NCI-H2196 treated with DMSO at 0.1 percent for 48 hours (cell line): ENCODE results near the gene LARGE1.
"Not testable (repeated sequence)": the region's sequence is repeated elsewhere in the genome, so short reads cannot be mapped to it uniquely, and the experiment has no call there.

Experiments
- DNase-seq: peaks from one replicate; lab custom pipeline; 2025; ENCODE audit not compliant: unreplicated experiment; lab: John Stamatoyannopoulos, UW

The LARGE1 gene

DNA sequence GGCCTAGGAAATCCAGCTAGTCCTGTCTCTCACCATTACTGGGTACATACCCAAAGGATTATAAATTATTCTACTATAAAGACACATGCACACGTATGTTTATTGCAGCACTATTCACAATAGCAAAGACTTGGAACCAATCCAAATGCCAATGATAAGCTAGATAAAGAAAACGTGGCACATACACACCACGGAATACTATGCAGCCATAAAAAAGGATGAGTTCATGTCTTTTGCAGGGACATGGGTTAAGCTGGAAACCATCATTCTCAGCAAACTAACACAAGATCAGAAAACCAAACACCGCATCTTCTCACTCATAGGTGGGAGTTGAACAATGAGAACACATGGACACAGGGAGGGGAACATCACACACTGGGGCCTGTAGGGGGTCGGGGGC is 61.6 kb downstream of the LARGE1 start:
- DNase-seq = not testable (repeated sequence)

DNA sequence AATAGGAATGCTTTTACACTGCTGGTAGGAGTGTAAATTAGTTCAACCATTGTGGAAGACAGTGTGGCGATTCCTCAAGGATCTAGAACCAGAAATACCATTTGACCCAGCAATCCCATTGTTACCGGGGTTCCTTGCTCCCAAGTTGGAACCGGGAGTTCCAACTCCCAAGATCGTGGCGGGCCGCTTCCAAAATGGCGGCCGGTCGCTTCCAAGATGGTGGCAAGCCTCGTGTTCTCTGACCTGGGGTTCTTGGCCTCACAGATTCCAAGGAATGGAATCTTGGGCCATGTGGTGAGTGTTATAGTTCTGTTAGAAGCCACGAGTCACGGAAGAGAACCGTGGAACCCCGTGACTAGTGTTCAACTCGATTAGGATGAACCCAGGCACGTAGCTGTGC is 62.5 kb downstream of the LARGE1 start:
- DNase-seq = not testable (repeated sequence)

- no peak for DNase-seq
Observed at GRCh38 chr22:33854724-33855123, 65.6 kb downstream of the LARGE1 start.

- peak; percentile 9 for DNase-seq
Observed at GRCh38 chr22:33853200-33854097, 66.8 kb downstream of the LARGE1 start.

DNA sequence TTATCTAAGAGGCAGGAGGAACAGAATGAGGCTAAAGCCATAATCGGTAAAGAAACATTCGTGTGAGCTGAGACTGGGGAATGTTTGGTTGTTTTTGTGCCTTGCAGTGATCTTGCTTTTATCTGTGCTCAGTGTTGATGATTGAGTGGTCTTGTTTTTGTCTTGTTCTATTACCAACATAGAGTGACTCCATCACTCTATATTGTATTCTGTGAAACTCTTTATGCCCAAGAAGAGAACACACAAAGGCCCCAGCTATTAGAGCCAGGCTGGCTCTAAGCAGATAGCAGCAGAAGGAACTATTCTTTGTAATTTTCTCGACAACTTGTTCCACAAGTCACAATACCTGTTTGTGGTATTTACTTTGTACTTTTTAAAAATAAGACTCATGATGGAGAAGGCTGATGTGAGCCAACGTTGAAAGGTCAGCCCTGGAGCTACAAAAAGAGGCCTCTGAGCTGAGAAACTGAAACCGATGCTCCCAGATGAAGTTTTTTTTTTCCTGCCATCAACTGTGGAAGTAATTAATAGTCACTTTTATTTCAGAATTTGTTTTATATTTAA is 68.4 kb downstream of the LARGE1 start:
- no peak for DNase-seq

DNA sequence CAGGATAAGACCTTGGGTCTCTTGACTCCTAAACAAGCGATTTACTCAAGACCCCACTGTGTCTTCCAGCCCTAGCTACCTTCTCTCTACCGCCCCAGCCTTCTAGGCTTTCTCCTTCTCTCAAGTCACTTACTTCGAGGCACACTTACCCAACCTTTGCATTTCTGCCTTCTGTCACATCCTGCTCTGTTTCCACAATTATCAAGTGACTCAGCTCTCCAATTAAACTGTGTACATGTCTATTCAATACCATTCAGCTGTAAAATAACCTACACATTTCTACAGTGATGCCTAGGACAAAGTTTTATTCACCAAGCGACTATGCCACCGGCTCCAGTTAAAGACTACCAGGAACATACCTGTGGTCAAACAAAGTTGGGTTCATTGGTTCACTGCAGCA is 69.0 kb downstream of the LARGE1 start:
- DNase-seq = no peak

- DNase-seq = no peak
Observed at GRCh38 chr22:33850724-33851123, 69.6 kb downstream of the LARGE1 start.

DNA sequence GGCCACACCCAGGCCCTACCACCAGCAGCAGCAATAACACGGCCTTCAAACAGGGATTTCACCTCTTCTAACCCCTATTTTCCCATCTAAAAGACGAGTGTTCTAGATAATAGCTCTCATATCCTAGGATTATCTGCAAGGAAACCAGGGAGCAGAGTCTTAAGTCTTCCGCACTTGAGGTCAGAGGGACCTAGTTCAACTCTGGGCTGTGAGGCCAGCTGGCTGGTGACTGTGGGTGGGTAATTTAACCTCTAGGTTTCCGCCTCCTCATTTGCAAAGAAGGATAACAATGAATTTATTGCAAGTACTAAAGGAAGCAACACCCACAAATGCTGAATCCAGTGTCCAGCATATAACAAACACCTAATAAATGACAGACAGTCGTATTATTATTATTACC is 70.1 kb downstream of the LARGE1 start:
- no peak for DNase-seq

DNA sequence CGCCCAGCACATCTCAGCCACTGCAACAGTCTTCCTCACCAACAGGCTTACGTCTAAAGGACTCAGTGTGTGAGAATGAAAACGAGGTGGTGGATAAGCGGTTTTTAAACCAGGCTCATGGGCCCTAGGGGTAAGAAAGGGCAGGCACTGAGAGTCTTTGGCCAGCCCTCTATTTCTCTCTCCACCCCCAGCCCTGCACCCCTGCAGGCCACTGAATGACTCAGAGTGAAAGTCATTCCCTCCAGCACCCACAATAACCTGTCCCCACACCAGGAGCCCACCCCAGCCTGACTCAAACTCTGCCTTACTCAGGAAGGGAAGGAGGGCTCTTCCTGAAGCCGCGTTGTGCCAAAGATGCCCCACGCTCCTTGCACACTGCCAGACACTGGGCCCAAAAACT is 72.0 kb downstream of the LARGE1 start:
- no peak for DNase-seq

- DNase-seq = no peak
Observed at GRCh38 chr22:33844273-33844672, 76.0 kb downstream of the LARGE1 start.

GRCh38 chr22:33842421-33843094 is 77.7 kb downstream of the LARGE1 start:
- DNase-seq = no peak

GRCh38 chr22:33842006-33842354 is 78.3 kb downstream of the LARGE1 start:
- DNase-seq = no peak

GRCh38 chr22:33841281-33842005 is 78.8 kb downstream of the LARGE1 start:
- DNase-seq = no peak

- DNase-seq = no peak
Observed at GRCh38 chr22:33838644-33839043, 81.6 kb downstream of the LARGE1 start.

- DNase-seq = no peak
Observed at GRCh38 chr22:33837826-33838225, 82.5 kb downstream of the LARGE1 start.

GRCh38 chr22:33835265-33835664 is 85.0 kb downstream of the LARGE1 start:
- DNase-seq = no peak

GRCh38 chr22:33832558-33833151 is 87.6 kb downstream of the LARGE1 start:
- no peak for DNase-seq

DNA sequence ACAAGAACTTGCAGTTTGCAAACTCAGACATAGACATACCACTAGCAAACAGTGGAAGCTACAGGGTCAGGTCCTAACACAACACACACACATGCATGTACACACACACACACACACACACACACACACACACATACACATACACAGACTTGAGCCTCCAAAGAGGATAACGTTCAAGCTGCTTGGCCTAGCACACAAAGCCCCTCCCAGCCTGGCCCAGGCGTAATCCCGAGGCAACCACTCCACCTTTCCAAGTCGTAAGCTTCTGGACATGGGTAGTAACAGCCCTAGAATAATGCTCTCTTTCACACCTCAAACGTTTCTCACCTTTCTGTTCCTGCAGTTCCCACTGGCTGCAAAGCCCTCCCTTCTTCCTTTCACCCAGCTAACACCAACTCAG is 88.6 kb downstream of the LARGE1 start:
- DNase-seq = no peak

GRCh38 chr22:33831207-33831606 is 89.1 kb downstream of the LARGE1 start:
- DNase-seq = no peak

DNA sequence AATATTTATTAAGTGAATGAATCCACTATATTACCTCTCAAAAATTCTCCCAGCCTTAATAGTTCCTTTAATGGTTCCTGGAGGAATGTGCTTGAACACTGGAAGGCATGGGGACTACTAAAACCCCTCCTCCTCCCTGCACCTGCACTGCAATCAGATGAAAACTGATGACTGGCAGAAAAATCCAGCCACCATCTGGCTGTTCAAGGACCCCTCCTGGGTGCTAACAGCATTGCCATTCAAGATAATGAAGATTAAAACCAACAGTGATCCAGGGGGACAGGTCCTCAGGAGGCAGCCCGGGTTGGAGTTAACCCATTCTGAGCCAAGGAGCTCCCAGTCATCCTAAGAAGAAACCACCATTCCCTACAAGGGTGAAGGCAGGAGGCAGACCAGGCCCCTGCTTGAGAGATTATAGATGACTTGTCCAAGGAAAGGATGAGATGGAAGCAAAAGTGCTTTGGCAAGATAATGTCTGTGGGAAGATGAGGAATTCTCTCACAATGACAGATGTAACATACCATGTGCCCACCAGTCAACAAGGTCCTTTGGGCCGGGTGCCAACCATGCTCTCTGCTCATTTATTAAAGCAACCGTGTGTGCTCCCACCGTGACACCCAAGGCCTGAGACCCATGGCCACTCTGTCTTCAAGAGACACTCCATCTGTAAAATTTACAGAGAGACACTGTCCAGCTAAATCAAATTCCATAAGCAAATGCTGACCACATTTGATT is 90.6 kb downstream of the LARGE1 start:
- no peak for DNase-seq
